GM21619 (cell line): ENCODE data around the gene BAZ1A.

Source experiments
- ATAC-seq: cut with Tn5 transposase; IDR thresholded peaks from one replicate; pipeline ENCODE4 v1.9.1; 2021; ENCODE audit not compliant: unreplicated experiment

BAZ1A gene, protein sequence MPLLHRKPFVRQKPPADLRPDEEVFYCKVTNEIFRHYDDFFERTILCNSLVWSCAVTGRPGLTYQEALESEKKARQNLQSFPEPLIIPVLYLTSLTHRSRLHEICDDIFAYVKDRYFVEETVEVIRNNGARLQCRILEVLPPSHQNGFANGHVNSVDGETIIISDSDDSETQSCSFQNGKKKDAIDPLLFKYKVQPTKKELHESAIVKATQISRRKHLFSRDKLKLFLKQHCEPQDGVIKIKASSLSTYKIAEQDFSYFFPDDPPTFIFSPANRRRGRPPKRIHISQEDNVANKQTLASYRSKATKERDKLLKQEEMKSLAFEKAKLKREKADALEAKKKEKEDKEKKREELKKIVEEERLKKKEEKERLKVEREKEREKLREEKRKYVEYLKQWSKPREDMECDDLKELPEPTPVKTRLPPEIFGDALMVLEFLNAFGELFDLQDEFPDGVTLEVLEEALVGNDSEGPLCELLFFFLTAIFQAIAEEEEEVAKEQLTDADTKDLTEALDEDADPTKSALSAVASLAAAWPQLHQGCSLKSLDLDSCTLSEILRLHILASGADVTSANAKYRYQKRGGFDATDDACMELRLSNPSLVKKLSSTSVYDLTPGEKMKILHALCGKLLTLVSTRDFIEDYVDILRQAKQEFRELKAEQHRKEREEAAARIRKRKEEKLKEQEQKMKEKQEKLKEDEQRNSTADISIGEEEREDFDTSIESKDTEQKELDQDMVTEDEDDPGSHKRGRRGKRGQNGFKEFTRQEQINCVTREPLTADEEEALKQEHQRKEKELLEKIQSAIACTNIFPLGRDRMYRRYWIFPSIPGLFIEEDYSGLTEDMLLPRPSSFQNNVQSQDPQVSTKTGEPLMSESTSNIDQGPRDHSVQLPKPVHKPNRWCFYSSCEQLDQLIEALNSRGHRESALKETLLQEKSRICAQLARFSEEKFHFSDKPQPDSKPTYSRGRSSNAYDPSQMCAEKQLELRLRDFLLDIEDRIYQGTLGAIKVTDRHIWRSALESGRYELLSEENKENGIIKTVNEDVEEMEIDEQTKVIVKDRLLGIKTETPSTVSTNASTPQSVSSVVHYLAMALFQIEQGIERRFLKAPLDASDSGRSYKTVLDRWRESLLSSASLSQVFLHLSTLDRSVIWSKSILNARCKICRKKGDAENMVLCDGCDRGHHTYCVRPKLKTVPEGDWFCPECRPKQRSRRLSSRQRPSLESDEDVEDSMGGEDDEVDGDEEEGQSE (N-terminal part only)

DNA sequence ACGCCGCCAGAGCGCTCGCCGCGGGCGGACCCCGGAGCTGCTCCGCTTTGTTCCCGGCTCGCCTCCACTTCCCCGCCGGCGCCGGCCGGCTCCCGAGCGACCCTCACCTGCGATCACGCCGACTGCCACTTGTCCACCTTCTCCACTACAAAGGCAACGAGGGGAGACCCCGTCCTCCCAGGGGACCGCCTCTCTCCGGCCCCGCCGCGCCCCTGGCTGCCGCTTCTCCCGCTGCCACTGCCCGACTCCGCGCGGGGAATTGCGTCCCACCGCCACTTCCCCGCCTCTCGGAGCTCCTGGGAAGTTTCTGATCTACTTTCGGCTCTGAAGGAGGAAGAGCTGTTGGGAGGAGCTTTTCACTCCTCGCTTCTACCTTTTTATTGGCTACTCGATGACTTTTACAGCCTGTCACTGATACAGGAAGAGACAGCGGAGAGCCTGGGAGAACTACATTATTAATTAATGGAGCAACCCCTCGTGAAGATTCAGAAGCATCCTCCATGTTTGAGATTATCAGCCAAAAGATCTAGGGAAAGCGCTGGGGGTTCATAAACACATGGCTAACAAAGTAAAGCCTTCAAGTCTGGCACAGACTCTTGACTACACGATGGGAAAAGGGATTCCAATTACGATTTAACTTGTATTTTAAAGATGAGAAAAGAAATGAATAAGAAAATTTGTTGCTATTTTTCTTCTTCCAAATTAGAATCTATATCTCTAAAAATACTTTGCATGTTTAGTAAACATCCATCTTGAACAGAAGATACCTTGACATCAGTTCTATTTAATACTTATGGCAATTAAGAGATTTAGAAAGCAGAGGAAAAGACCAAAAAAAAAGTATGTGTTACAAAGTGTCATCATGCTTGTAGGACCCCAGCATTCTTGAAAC, at the start of gene BAZ1A:
BAZ1A (minus strand) TSS at position 330 of the 892 bp plus-strand sequence. CDS start 756 bp downstream, outside the sequence.
- ATAC-seq, result peak; percentile 38

DNA sequence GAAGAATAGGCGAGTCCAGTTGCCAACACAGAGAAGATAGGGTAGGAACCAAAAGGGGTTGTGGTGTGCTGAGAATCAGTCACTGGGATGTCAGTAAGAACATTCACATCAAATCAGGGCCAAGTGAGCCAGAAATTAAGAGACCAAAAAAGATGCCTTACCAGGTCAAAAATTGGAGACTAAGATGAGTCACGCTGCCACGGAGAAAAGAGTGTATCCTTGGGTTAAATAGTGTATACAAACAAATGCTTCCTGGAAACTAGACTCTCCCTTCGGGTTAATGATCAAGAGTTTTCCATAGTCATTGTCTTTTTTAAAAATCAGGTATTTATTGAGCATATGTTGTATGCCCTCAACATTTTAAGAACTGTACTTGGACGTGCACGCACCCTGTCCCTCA, 45.2 kb upstream of the BAZ1A start:
- no peak for ATAC-seq

DNA sequence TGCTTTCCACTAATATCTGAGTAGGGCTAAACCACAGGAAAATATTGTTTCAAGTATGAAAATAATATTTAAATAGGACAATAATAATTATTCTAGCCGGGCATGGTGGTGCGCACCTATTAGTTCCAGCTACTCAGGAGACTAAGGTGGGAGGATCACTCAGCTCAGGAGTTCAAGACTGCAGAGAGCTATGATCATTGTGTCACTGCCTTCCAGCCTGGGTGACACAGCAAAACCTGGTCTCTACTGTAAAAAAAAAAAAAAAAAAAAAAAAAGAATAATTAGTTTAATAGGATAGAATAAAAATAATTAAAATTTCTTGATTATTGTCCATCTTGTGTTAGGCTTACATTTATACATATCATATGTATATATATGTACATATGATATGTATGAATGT, 38.5 kb upstream of the BAZ1A start:
- ATAC-seq, result no peak

DNA sequence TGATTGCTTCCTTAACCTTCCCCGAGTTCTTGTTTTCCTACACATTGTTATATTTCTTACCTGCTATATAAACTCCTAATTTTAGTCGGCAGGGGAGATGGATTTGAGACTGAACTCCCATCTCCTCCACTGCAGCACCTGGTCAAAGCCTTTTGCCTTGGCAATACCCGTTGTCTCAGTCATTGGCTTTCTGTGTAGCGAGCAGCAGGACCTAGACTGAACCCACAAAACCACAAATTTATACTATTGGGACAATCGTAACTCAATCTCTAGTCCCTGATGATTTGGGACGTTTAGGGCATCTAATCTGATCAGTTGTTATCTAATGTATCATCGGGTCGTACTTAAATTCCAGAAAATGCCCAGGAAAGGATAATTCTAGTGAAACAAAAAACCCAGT, 37.8 kb upstream of the BAZ1A start:
- ATAC-seq, result no peak

DNA sequence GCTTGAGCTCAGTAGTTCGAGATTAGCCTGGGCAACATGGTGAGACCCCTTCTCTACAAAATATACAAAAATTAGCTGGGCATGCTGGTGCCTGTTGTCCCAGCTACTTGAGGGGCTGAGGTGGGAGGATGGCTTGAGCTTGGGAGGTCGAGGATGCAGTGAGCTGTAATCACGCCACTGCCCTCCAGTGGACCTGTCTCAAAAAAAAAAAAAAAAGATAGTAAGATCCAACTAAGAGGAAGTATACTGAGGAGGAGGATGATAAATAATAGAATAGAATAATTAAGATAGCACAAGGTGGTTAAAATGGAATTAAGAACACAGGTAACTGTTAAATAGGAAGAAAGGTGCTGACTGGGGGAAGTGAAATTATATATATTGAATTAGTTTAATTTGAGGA, 37.0 kb upstream of the BAZ1A start:
- ATAC-seq, result no peak

DNA sequence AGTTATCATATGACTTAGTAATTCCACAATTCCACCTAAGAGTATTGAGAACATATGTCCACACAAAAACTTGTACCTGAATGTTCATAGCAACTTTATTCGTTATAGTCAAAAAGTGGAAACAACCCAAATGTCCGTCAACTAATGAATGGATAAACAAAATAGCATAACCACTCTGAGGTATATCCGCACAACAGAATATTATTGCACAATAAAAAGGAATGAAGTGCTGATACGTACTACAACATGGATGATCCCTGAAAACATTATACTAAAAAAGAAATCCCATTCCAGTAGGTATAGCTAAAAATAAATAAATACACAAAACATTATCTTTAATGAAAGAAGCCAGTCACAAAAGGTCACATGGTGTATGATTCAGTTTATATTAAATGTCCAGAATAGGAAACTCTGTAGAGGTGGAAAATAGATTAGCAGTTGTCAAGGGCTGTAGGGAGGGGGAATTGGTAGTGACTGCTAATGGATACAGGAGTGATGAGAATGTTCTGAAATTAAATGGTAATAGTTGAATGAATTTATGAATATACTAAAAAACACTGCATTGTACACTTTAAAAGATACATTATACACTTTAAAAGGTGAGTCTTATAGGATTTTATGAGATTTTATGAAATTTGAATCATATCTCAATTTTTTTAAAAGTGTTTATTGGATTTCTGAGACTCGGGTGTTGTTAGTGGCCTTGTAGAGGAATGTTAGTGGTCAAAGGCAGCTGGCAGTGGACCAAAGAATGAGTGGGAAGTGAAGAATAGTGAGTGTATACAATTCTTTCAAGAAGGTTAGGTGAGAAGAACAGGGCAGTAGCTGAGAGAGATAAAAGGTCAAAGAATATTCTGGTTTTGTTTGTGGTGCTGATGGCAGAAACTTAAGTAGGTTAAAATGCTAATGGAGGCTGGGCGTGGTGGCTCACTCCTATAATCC, 36.3 kb upstream of the BAZ1A start:
- no peak for ATAC-seq

DNA sequence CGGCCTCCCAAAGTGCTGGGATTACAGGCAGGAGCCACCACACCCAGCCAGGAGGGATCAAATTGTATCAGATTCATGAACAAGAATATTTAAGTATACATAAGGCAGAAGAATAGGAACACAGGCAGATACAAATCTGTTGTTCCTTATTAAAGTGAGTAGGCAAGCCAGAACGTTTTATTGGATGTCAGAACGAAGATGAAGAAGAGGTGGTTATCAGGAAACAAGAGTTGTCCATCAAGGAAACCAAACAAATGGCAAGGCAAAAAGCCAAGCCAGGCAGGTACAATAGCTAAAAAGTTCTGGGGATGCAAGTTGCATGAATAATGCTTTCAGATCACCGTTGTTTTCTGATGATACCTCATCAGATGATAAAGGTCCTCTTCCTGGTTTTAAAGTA, 31.1 kb upstream of the BAZ1A start:
- no peak for ATAC-seq

DNA sequence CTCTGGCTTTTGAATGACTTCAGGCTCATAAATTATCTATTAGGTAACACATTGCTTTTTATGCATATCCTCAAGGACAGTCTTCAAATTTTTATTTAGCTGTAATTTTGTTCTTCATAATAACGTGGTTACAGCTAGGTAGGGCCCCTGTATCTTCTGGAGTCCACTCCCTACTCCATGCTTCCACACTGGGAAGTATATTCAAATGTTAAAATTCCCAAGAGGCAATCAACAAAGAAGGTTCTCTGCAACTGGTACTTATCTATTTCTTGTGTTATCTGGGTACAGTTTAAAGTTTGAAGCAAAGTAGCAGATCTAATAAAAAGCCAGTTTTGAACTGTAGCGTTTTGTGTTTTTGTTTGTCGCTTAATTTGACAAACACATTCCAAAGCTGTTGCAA, 20.1 kb upstream of the BAZ1A start:
- ATAC-seq, result no peak

DNA sequence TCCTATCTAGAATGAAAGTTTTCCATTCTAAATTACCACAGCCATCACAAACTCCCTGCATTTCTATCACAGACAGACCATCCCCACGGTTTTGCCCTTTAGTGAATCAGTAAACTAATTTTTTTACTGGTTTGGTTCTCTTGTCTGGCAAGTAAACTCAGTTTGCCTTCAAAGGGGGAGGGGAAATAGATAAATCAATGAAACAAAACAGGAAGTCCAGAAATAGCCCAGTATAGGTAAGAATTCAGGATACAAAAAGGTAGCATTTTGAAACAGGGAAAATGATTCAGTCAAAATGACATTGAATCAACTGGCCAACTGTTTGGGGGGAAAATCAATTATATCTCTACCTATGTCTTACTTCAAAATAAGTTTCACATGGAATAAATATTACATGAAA, 15.8 kb upstream of the BAZ1A start:
- no peak for ATAC-seq

DNA sequence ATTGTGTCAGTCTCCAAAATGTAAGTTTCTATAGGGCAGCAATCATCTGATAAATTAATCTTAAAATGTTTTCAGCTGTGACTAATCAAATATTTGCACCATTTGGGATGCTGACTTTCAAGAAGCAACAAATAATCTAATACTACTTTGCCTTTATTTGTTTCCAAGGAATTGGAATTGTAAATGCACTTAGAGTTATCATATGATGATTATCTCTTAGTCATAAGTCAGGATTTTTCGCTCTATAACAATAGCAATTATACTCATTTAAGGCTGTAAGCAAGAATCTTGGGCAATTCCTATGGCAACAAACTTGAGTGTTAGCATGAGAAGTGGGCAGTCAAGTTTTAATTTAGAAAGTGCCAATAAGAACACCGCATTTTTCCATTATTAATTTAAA, 13.0 kb upstream of the BAZ1A start:
- ATAC-seq, result no peak

DNA sequence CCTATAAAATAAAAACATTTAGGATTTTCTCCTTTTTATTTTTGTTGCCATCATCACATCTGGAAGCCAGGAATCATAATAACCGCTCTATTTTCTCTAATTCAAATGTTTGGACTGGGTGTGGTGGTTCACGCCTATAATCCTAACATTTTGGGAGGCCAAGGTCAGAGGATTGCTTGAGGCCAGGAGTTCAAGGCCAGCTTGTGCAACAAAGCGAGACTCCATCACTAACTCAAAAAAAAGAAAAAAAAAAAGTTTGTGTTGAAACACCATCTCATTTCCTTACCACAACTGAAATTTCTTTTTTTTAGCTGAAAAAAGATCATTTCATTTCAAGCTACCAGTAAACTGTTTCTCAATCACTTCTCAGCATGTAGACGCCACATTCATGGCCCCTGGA, 8.8 kb upstream of the BAZ1A start:
- ATAC-seq, result no peak

DNA sequence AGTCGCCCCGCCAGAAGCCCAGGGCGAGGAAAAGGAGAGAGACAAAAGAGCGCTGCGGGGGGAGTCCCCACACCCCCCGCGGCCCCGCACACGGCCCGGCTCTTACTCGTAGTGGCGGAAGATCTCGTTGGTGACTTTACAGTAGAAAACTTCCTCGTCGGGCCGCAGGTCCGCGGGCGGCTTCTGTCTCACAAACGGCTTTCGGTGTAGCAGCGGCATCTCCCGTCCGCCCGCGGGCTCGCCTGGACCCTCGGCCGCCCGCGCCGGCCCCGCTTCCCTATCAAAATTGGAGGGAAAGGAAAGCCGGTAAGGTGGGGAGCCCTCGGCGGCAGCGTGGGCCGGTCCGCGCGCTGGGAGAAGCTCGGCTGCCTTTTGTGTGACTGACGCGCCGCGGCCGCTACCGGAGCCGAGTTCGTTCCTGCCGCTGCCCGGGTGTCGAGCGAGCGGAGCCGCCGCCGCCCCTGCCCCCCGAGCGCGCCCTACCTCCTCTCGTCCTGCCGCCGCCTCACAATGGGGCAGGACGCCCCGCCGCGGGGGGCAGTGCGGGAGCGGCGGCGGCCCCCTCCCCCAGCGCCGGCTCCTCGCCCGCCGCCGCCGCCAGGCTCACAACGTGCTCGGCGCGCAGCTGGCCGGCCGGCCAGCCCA, 652 bp downstream of the BAZ1A start:
- peak; percentile 30 for ATAC-seq

DNA sequence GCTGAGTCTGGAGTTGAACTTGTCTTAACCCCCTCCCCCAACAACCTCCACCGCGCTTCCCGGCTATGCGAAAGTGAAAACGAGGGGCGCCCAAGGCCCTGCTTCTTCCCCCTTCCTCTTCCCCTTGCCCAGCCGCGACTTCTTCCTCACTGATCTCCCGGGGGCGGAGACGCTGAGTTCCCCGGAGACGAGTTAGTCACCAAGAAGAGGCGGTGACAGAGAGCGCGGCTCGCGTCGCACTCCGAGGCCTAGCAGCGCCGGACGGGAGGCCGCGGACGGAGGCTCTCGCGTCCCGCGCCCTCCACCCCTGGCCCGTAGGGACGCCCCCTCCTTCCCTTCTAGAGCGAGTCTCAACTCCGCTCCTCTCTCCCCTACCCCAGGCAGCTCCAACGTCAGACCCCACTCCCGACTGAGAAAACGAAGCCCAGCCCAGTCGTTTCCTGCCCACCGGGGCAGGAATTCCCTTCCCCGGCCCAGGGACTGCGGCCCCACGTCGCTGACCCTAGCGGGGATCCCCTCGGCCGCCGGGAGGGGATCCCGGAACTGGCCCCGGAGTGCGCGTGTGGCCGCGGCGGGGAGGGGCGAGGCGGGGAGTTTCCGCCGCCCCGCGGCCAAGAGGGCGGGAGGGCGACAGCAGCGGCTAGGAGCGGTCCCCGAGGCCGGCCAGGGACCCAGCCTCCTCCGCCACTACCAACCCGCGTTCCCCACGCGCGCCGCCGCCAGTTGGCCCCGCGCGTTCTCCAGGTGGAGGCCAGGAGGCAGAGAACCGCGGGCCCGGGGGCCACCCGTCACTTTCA, 1.4 kb downstream of the BAZ1A start:
- peak; percentile 53 for ATAC-seq

DNA sequence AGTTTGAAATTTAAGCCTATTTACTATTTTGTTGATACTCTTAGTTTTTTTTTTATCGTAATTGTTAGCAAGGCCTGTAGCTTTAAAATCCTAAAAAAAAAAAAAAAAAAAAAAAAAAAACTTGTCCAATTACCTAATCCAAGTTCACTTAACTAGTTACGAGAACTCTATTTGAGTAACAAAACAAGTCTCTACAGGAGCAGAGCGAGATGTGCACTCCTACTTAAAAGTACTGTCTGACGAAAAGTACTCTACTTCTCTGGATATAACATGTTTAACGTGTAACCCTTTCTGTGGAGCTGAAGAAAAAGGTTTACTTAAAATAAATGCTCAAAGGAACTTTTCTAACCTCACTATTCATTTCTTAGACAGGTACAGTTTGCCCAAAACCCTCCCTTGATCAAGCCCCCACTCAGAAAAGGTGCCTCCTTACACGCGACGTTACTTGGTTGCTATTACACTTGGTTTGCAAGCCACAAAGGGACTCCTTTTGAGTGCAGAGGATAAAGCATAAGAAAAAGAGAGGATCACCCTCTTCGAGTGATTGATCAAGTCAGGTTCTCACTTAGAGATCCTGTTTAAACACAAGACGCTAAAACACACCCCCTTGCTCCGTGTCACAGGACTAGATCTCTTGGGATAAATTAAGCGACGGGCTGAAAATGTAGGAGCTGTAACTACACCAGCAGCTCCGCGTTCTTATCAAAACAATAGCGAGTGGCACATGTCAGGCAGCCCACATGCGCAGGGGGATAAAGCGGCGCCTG, 2.2 kb downstream of the BAZ1A start:
- ATAC-seq, result peak; percentile 2

DNA sequence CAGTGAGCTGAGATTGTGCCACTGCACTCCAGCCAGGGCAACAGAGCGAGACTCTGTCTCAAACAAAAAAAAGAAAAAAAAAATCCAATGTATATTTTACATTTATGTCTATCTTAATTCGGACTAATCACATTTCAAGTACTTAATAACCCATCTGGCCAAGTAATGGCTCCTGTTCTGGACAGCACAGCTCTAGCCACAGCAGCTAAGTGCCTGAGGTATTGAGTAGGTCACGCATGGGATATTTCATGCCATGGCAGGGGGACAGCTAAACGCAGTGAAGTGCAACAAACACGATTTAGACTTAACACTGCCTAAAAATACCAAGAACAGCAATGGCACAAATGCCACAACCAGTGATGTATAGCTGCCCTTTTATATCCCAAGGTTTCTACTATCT, 8.0 kb downstream of the BAZ1A start:
- no peak for ATAC-seq

DNA sequence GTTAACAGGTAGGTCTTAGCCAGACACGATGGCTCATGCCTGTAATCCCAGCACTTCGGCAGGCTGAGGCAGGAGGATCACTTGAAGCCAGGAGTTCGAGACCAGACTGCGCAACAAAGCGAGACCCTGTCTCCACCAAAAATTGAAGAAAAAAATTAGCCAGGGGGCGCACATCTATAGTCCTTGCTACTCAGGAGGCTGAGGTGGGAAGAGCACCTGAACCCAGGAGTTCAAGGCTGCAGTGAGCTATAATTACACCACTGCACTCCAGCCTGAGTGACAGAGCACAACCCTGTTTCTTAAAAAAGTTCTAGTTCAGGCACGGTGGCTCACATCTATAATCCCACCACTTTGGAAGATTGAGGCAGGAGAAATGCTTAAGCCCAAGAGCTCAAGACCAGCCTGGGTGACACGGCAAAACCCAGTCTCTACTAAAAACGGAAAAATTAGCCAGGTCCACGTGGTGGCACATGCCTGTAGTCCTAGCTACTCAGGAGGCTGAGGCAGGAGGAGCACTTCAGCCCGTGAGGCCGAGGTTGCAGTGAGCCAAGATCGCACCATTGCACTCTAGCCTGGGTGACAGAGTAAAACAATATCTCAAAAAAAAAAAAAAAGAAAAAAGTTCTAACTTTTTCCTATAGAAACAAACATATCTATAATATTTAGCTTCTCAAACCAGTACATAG, 9.1 kb downstream of the BAZ1A start:
- no peak for ATAC-seq

DNA sequence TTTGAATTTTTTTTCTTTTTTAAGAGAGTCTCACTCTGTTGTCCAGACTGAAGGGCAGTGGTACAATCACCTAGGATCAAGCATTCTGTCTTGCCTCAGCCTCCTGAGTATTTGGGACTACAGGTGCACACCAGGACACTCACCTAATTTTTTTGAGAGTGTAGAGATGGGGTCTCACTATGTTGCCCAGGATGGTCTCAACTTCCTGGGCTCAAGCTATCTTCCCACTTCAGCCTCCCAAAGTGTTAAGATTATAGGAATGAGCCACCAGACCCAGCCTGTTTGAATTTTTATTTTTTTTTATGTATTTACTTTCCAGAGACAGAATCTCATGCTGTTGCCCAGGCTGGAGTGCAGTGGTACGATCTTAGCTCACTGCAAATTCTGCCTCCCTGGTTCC, 11.3 kb downstream of the BAZ1A start:
- ATAC-seq, result no peak
